GM21447 (cell line): ENCODE measurements around the gene NF2.

Source experiments
- ATAC-seq: cut with Tn5 transposase; IDR thresholded peaks from one replicate; pipeline ENCODE4 v1.9.1; 2021; ENCODE audit not compliant: unreplicated experiment

NF2 gene

DNA sequence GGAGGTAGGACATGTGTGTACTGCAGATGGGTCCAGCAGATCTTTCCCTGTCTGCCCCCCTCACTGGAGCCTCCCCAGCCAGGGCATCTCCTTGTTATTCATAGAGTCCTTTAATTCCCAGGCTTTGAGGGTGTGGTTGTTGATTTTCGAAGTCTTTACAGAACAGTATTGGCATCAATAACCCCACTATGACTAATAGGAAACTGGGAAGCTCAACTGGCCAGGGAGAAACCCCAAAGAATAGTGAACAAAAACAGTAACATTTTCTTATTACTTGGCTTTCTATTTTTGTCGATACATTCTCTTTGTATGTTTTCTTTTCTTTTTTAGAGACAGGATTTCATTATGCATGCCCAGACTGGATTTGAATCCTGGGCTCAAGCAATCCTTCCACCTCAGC, 57.9 kb downstream of the NF2 start:
- ATAC-seq: no peak

DNA sequence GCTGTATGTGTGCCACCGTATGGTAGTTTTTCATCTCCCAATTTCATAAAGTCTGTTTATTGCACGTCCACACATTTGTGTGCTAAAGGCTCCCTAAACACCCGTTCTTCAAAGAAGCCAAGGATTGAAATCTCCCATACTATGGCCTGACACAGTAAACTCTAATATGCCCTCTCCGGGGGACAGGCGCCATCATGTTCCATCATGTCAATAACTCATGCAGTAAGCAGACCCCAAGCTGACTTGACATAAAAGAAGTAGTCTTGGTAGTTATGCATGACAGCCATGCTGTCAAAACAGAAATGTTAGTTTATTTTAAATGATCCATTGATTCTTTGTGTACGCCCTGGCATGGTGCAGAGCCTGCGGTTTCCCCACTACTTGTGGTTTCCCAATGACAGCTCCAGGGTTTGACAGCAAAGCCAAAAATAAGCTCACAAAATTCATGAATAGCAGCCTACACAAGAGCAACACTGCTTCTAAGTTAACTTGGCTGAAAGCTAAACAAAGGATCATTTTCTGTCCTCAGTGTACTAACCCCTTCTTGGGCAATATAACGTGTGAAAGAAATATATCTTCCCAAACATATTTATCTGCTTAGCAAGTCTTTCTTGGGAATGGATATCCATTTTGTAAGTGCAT, 59.9 kb downstream of the NF2 start:
- ATAC-seq: no peak

DNA sequence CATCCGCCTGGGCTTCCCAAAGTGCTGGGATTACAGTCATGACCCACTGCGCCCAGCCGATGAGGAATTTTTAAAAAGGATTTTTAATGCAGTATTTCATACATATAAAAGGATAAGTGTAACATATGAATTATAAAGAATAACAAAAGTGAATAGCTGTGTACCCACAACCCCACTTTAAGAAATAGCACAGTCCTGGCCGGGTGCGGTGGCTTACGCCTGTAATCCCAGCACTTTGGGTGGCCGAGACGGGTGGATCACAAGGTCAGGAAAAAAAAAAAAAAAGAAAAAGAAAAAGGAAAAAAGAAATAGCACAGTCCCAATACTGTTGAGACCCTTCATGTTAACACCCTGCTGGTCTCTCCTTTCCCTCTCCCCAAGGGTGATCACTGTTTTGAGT, 62.1 kb downstream of the NF2 start:
- ATAC-seq: no peak

DNA sequence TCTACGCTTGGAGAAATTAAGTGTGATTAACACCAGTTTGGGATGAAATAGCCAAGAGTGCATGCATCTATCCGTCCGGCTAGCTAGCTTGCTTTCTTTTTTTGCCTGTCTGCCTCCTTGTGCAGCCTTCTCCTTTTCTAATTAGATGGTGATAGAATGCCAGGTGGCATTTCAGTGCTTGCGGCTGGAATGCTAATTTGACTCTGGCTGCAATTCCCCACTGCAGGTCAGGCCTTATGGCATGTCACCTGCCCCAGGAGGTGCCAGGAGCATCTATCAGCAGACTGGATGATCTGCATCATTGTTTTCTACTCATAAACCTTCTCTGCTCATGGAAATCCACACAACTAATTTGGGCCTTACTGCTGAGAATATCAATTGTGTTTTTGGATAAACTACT, 65.2 kb downstream of the NF2 start:
- ATAC-seq: no peak

DNA sequence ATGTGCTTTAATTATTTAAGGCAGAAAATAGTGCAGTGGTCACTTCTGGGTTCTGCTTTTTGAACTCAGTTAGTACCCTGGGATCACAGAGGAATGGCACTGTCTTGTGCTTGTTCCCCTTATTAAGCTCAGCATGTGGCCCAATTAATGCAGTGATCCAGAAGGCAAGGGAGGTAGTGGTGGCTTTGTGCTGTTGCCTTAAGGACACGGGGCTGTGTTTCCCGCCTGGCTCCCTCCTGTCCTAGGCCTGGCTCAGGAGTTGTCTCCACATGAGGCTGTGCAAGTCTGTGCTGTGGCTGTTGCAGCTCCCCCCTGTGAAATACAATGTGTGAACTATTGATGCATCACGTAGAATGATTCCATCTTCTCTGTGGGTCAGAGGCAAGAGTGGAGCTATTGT, 67.2 kb downstream of the NF2 start:
- ATAC-seq: no peak

DNA sequence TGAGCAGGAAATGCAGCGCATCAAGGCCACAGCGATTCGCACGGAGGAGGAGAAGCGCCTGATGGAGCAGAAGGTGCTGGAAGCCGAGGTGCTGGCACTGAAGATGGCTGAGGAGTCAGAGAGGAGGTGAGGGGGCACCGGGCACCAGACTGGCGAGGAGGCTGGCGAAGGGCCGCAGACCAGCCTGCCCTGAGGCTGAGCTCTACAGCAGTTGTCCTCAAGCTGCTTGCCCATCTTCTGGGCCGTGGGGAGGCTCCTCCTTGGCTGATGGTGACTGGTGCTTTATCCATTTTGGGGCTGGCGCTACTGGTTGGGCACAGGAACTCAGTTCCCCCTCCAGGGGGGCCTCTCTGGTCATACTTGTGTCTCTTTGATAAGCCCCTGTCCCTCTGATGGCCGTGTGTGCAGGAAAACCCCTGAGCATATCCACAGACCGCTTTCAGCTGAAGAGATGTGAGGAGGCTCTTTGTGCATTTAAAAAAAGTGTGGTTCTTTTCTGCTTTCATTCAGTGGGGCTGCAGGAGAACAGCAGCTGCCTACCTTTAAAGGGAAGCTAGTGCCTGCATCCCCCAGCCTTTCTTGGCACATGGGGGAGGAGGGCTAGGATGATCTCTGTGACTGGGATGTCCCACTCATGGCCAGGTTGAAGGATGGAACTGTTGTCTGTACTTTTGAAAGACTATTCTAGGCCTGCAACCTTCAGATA, 70.1 kb downstream of the NF2 start:
- ATAC-seq: no peak

DNA sequence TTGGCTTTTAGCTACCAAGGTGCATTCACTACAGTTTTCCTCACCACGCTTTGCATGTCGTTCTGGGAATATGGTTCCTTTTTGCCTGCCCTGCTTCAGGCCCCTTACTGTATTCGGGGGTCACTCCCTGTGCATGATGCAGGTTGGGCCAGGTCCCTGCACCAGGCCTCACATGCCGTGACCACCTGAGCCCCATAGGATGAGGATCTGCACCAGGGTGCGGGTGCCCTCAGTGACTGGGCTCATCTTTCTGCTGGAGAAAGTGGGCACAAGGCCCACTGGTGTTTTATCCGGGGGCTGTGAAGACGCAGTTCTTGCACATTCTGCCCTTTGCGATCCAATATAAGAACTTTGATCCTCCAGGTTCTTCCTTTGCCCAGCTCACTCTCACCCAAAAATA, 70.7 kb downstream of the NF2 start:
- ATAC-seq: no peak

DNA sequence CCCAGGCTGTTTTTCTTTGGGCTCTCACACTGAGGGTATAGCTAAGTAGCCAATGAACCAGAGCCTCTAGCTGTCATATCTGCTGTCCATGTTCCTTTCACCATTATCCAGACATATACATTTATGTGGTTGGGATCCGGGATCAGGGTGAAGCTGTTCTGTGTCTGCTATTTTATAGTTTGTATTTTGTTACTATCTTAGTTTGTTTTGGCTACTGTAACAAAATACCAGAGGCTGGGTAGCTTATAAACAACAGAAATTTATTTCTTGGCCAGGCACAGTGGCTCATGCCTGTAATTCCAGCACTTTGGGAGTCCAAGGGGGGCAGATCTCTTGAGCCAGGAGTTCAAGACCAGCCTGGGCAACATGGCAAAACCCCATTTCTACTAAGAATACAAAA, 75.9 kb downstream of the NF2 start:
- ATAC-seq: no peak

DNA sequence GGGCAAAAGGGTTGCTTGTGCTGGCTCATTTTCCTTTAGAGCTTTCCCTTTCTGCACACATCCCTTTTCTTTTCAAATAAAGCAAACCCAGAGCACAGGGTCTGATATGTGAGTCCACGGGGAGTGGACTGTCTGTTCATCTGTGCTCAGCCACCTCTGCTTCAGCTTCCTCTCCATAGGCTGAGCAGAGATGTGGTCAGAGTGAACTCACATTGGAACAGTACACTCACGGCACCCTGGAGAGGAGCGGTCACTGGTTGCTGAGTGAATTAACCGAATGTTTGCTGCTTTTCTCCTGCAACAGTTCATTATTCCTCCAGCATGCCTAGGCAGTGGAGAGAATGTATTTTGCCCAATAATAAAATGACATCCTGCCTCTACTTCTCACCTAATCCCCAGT, 80.1 kb downstream of the NF2 start:
- ATAC-seq: no peak

DNA sequence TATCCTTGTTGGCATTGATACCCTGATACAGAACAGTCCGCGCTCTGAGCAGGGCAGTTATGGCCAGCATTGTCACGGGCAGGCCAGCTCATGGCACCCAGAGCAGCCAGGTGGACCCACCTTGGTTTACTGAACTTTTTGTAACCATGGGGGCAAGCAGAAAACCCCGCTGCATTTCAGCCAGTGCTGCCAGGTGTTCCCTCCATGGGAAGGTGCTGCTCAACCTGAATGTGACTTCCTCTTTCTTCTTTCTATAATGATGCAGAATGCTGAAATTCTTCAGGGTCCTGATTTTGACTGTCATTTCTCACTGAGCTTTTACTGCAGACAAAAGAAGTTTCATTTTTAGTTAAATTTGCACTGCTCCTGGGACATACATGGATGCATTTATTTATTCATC, 80.8 kb downstream of the NF2 start:
- ATAC-seq: no peak

DNA sequence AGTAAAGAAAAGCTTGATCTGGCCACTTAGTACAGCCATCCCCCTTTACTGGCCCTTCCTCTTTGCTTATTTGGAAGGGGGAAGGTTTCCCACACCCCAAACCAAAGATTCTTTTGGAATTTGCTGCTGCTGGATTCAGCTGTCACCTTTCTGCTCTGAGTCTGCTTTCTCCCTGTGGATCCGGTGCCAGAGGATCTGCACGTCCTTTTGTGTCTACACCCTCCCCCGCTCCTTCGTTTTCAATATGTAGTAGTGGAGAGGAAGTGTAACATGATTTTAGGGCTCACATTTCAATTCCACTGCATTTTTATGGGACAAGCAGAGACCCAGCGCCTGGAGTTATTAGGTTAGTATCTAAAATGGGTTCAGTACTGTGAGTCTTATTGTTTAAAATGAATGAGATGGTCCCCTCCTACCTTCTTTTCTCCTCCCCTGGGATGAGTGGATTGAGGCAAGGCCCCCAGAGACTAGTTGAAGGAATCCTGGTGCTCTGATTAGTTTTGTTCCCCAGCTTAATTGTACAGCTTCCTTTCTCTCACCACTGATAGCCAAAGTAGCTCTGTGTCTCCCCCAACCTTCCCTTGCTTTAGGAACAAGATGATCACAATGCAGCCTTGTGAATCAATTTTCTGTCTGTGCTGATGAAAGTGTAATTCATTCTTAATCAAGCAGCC, 85.9 kb downstream of the NF2 start:
- ATAC-seq: no peak

DNA sequence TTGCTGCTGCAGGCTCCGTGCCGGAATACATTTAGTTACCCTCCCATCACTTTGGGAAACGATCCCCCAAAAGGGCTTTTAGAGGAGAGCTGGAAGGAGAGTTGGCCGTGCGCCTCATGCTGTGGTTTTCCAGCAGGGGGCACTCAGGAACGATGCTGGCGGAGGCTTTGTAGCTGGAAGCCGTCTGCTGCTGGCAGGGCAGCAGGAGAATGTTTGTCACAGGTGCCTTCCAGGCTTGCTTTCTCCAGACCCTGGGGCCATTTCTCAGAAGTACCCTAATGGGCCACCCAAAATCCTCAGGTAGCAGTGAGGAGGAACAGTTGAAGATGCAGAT, 86.4 kb downstream of the NF2 start:
- ATAC-seq: no peak

DNA sequence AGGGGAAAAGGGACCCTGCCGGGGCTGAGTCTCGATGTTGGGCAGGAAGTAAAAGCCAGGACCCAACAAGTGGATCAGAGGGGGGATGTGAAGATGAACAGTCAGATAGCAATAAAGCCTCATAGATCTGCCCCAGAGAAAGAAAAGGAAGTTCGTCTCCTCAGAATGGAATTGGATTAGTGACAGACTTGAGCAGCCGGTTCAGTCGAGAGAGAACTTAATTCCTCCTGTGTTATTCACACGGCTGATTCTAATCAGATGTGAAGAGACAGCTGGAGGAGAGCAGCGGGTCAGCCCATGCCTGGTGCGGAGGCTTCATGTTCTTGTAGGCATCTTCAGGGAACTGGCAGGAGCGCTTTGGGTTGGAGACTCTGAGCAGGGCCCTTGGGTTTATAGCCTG, 87.0 kb downstream of the NF2 start:
- no peak for ATAC-seq

DNA sequence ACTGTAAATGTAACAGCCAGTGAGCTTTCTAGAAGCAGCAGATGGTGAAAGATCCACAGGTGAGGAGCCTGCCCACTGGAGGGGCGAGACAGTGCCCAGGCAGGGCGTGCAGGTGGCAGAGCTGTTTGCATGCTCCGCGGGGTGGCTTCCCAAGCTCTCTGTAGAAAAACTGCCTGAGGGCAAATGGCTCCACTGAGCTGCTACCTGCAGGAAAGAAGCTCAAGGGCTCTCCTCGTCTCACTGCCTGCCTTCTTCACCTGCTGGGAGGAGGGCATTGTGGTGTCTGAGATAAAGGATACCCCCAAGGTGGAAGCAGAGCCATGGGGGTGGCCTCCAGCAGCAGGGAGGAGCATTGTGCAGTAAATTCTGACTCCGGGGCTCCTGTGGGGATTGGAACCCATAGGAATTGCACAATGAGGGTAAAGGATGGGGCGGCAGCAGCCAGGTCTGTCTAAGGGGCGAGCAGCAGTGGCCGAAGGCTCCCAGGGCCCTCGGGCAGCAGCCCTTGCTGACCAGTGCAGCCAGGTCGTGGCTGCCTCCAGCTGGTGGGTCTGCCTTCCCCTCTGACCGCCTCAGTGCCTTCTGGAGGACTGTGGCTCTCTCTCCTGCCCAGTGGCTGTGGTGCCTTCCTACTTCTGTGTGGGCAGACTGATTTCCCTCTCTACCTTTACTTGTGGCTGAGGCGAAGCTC, 88.3 kb downstream of the NF2 start:
- no peak for ATAC-seq

DNA sequence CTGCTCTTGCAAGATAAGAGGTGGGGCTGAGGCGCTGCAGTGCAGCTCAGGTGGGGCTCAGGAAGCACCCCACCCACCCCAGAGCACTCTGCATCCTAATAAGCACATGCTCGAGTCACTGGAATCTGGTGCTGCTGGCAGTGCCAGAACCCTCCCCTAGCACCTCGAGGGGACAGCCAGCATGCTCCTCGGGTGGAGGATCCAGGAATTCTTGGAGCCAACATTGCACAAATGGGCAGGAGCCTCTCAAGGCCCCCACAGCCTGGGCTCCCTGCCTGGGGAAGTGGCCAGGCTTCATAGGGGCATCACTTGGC, 88.9 kb downstream of the NF2 start:
- no peak for ATAC-seq

DNA sequence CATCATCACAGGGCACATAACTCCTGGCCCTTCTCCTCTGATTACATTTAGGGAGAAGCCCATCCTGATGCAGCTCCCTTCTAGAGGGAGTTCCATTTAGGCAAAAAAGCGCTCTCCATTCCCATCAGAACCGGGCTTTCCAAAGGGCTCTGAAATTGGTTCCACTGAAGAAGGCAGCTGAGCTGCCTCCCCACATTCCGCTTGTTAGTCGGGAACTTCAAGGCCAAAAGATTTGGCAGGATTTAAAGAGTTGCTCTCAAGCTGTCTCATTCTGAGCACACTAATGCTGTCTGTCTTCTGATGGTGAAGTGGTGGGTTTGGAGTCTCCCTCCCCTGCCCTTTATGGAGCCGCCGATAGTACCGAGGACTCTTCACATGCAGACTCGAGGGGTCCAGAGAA, 89.7 kb downstream of the NF2 start:
- no peak for ATAC-seq

DNA sequence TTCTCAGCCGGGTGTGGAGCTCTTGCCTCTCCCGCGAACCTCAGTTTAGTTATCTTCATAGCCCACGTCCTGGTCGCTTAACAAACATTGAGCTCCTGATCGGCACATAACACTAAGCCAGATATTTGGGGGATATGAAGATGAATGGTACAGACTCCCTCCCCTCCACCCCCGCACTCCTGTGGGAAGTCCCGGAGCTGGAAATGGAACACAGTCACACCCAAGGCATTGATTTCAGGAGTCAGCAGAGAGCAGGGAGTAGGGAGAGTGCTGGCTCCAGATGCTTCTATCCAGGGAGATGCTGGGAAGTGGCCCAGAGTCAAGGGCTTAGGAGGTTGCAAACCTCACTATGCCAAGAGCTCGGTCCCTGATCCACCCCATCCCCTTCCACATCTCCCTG, 90.2 kb downstream of the NF2 start:
- ATAC-seq: no peak

DNA sequence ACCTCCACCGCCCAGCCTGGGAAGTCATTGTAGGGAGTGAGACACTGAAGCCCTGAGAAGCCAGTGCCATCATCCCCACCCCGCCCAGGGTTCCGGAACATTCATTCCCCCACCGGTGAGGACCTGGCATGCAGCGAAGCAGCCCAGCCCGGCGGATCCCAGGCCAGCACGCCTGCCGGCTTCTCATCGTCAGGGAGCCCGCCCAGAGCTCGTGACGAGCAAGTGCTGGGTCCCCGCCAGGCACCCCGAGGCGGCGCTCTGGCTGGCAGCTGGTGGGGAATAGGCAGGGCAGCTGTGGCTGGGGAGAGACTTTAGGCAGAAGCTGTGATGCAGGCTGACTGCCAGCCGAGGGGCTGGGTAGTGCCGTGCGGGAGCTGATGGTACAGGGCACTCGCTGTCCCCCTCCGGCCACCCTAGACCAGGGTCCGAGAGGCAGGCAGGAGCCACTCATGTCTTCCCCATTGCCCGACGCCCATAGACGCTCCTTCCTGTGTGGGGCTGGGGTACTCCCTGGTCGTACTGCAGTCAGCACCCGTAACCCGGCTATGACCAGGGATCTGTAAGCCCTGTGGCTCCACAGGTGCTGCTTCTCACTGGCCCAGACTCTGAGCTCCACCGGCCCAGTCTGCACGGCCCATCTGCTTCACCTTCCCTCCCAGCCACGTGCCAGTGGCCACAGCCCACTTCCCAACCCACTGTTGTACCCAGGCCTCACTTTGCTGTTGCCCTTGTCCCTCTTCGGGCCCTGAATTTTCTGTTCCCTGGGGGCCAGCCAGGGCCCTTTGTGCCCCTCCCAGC, 91.9 kb downstream of the NF2 start:
- no peak for ATAC-seq

DNA sequence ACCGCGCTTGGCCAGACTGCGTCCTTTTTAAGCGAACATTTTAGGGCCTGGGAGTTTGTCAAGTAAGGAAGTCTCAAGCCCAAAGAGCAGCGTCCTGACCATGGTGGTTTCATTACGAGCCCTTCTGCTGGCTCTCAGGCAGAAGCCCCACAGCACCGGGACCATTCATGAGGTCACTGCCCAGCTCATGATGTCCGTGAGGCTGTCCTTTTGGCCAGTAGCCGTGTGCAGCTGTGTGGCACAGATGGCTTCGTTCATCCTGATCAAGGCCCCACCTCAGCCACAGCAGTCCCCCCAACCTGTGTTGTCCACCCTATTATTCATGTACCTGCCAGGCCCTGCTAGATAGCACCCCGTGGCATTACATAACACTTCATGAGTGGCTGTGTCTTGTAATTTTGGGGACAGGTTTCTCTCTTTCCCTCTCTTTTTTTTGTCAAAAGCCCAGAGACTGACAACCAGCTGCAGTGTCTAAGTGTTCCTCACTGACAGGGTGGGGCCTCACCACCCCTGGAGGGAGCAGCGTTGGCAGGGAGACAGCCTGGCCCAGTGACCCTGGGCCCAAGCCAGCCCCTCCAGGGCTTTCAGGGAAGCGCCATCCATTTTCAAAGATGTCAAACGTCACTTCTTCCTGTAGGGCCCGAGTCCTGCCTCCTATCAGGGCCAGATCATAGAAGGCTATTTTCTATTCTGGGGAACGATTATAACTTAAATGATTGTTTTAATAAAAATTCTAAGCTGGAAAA, 94.6 kb downstream of the NF2 start:
- ATAC-seq: no peak

DNA sequence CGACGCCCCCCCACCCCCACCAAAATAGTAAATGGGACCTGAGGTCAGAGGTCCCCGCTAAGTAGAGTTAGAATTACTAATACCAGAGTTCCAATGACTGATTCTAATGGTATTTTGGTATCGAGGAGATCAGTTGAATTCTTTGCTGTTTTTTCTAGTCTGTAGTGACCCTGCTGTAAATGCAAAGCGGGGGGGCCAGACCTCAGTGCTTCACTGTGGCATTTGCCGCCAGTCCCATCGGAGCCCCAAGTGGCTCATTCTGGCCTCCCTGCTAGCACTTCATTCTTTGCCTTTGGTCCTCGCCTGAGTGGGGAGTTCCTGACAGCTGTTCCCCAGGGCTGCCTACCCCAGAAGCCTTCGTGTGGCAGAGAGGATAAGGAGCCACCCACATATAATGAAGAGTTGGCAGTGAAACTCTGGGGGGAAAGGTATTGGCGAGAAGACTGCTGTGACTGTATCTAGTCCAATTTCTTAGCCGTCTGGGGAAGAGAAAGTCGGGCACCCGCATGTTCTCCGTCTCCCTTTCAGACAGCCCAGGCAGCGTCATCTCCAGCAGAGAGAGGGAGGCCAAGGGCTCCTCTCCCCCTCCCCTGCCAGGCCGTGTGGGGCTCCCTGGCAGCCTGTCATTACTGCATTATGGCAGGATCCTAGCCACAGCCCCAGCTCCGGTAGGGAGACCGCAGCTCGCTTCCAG, 96.9 kb downstream of the NF2 start:
- ATAC-seq: no peak

DNA sequence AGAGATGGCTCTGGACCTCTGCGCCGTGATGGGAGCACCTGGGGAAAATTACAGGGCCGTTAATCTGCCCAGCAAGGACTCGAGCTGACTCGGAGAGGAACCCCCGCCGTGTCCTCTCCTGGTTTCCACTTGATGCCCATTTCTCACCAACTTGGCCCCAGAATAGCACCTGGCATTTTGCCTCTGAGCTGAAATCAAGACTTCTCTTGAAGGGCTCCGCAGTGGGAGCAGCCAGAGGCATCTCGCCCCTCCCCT, 97.4 kb downstream of the NF2 start:
- no peak for ATAC-seq
